ENCODE measurements around the gene SYT15.
"Not testable (repeated sequence)": the region's sequence is repeated elsewhere in the genome, so short reads cannot be mapped to it uniquely, and the experiment has no call there.

The SYT15 gene

GRCh38 chr10:46578474-46579178, at the start of gene SYT15:
Gene SYT15, plus strand, starts transcription at chr10:46579128. Its CDS starts 41 bp downstream, at chr10:46579169.
- not testable (repeated sequence) for DNase-seq (ENCODE audit: low read depth, low spot score)

DNA sequence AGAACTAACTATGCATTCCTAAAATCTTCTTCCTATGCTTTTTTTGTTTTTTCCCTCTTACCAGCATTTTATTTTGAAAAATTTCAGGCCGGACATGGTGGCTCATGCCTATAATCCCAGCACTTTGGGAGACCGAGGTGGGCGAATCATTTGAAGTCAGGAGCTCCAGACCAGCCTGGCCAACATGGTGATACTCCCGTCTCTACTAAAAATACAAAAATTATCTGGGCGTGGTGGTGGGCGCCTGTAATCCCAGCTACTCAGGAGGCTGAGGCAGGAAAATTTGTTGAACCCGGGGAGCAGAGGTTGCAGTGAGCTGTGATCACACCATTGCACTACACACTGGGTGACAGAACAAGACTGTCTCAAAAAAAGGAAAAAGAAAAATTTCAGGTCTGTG, 49.2 kb upstream of the SYT15 start:
- not testable (repeated sequence) for DNase-seq (ENCODE audit: low read depth, low spot score)

- DNase-seq (ENCODE audit: low read depth, low spot score) = no peak
Observed at GRCh38 chr10:46530249-46531186, 48.4 kb upstream of the SYT15 start.

- not testable (repeated sequence) for DNase-seq (ENCODE audit: low read depth, low spot score)
Observed at GRCh38 chr10:46532256-46532655, 46.7 kb upstream of the SYT15 start.

GRCh38 chr10:46534828-46535524, 44.0 kb upstream of the SYT15 start:
- DNase-seq (ENCODE audit: low read depth, low spot score) = no peak

- no peak for DNase-seq (ENCODE audit: low read depth, low spot score)
Observed at GRCh38 chr10:46536171-46536570, 42.8 kb upstream of the SYT15 start.

DNA sequence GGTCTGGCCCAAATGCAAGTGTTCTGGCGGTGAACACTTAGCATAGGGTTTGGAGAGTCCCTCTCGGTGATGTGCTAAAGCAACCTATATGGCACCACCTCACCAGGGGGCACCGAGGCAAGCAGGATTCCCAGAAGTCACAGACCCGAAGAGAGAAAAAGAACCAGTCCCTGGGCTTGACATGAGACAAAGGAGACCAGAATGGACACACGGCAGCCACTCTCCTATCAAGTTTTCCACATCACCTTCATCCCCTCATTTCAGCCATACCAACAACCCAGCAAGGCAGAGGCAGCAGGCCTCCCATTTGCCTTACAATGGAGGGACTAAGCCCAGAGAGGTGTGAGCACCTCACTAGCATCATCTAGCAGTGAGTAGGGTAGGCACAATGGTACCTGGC, 42.1 kb upstream of the SYT15 start:
- DNase-seq (ENCODE audit: low read depth, low spot score) = no peak

- DNase-seq (ENCODE audit: low read depth, low spot score) = no peak
Observed at GRCh38 chr10:46537309-46537708, 41.6 kb upstream of the SYT15 start.

DNA sequence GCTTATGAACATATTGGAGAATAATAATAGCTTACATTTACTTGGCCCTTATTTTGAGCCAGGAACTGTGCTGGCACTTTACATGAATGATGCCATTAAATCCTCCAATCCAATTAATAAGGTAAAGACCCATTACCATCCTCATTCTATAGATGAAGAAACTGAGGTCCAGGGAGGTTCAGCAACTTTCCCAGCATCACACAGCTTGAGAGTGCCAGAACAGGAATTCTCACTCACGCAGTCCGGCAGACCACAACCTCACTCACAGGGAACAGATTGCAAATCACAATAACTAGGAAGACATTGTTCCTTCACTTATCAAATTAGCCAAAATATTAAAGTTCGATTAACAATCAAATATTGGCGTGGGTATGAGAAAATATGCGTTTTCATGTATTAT, 40.8 kb upstream of the SYT15 start:
- no peak for DNase-seq (ENCODE audit: low read depth, low spot score)

- DNase-seq (ENCODE audit: low read depth, low spot score) = no peak
Observed at GRCh38 chr10:46538717-46539426, 40.1 kb upstream of the SYT15 start.

- DNase-seq (ENCODE audit: low read depth, low spot score) = no peak
Observed at GRCh38 chr10:46539596-46540411, 39.1 kb upstream of the SYT15 start.

DNA sequence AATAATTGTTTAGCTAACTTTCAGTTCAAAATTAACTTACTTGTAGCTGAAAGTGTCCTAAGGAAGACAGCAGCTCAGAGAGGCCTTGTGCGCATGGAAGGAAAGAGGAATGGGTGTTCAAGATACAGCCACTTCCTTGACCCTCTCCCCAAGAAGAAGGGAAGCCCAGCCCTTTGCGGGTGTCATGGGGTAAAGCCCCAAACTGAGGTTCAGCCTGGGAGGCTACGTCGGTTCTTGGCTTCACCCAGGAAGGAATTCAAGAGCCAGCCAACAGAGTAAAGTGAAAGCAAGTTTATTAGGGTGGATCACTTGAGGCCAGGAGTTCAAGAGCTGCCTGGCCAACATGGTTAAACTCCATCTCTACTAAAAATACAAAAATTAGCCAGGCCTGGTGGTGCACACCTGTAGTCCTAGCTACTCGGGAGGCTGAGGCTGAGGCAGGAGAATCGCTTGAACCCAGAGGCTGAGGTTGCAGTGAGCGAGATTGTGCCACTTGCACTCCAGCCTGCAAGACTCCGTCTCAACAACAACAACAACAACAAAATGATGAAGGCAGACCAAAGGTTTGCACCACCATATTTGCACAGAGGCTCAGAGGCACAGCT, 38.4 kb upstream of the SYT15 start:
- DNase-seq (ENCODE audit: low read depth, low spot score) = no peak

DNA sequence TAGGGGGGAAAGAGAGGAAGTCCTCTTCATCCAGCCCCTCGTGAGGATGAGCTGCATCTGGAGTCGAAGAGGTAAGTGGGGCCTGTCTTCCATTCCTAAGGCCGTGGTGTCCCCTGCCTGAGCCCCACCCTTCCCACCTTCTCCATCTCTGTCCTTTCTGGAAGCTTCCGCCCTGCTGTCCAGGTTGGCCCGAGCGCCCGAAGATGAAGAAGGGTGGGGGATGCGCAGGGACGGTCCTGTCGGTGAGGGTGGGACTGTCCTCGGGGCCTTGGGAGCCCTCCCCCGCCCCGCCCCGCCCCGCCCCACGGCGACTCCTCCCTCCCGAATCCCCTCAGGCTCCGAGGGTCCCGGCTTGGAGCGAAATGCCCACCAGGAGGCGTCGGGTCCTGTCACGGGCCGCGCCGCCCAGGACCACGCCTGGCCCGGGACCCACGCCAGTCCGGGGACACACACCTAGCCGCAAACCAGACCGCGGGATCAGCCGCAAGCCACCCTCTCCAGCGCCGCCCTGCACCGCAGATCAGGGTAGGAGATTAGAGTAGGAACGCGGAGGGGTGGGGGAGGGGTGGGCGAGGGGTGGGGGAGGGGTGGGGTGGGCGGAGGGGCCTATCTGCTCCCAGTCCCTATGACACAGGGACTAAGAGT, 37.8 kb upstream of the SYT15 start:
- DNase-seq (ENCODE audit: low read depth, low spot score) = no peak

DNA sequence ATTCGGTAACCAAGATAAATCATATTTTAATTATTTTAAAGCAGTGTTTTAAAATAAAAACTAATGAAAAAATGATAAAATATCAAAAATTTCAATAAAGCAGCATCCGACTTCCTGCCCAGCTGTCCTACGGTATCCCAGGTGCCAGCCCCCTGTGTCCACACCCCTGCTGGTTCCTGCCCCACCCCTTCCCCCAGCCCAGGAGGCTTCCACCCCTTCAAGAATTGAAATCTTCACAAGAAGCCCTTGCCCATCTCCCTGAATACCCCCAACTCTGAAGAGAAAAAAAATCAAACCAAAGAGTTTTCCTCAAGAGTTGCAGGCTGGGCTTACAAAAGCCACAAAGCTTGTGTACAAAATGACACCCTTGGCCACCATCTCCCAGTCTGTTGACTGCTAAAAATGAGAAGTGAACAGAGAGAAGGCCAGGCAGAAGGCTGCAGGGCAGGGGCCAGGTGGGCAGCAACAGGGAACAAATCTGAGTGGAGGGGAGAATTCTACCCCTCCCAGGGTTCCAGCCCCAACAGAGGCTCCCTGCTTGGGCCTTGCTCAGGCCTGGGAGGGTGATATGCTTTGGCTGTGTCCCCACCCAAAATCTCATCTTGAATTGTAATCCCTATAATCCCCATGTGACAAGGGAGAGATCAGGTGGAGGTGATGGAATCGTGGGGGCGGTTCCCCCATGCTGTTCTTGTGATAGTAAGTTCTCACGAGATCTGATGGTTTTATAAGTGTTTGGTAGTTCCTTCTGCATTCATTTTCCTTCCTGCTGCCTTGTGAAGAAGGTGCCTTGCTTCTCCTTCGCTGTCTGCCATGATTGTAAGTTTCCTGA, 37.0 kb upstream of the SYT15 start:
- DNase-seq (ENCODE audit: low read depth, low spot score) = no peak

DNA sequence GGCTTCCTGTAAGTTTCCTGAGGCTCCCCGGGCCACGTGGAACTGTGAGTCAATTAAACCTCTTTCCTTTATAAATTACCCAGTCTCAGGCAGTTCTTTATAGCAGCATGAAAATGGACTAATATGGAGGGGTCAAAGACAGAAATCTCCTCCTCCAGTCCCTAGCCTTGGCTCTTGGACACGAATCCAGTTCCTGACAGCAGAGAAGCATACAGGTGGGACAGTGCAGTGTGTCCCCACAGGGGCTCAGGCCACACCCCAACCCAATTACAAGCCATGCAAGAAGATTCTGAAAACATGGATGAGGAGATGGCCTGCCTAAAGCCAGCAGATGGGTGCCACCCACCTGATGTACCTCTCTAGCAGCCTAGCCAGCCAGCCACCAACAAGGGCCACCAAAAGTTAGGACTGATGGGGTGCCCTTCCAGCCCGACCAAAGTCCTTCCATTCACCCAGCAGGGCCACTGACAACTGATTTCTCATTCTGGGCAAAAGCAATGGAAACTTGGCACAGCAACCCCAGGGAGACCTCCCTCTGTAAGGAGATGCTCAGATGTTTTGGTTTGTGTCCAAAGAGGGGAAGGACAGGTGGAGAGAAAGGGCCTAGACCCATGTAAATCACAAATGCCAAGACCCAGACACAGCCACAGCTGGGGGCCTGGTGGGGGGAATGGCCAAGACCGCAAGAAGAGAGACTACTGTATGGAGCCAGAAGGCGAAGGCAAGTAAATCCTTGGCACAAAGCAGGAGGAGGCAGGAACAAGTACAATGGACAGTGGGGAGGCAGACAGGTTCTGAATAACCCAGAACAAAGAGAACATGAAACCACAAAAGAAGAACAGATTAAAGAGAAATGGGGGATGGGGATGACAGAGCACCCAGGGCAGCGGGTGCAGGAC, 36.1 kb upstream of the SYT15 start:
- no peak for DNase-seq (ENCODE audit: low read depth, low spot score)

- DNase-seq (ENCODE audit: low read depth, low spot score) = no peak
Observed at GRCh38 chr10:46543466-46544377, 35.2 kb upstream of the SYT15 start.

Data from activated CD4-positive, CD25-positive, alpha-beta regulatory T cell treated with anti-CD3 and anti-CD28 coated beads, Interleukin-2, amount 50 U/mL, for 16 hours (primary cell).